Measurements from ENCODE around the gene MEST. TPM values are rescaled to one million over a fixed set of nuclear protein-coding genes. Genes with fewer than 3 reads are reported as not detected.

MEST gene
- polyA plus RNA-seq, 3 donors, result 1.1 to 3.1 (median 1.8) TPM

- 100% methylated on average over 3 of the region's 3 CpGs for WGBS (ENCODE audit: insufficient coverage)
- H3K9me3 Mint-ChIP-seq, result peaks cover 2 to 12% (median 5%) of the 10 kb centered on the region in 7 donors
- intact Hi-C loops (cut with micrococcal nuclease), result no loop called here
- H3K27ac Mint-ChIP-seq, result no peak overlapping the region
- Histone ChIP-seq H3K9ac (ENCODE audit: insufficient read depth, low read length, poor library complexity, severe bottlenecking) (no peak overlapping the region), H3K4me3 (replicated peaks in 1 of 3; ENCODE audit: low read depth in 2 of 3, low read length in 3 of 3) (no peak overlapping the region), H3K4me1 (ENCODE audit: control insufficient read depth in 1 of 2, insufficient read depth in 2 of 2, low read length in 2 of 2) (no peaks in the 10 kb centered on the region), H2AFZ (ENCODE audit: insufficient read depth, low read depth, low read length, poor library complexity, severe bottlenecking) (no peak overlapping the region), H3K36me3 (replicated peaks in 1 of 2; ENCODE audit: control insufficient read depth in 1 of 2, insufficient read depth in 2 of 2, low read length in 2 of 2) (no peaks in the 10 kb centered on the region), H3K27me3 (ENCODE audit: control insufficient read depth in 2 of 2, insufficient read depth in 2 of 2, low read length in 2 of 2) (no peaks in the 10 kb centered on the region), H3K27ac (ENCODE audit: low read depth in 1 of 2, low read length in 2 of 2) (no peak overlapping the region), H4K20me1 (ENCODE audit: insufficient read depth, low read length) (no peaks in the 10 kb centered on the region), H3K9me3 (replicated peaks in 1 of 2; ENCODE audit: control insufficient read depth in 1 of 2, insufficient read depth in 1 of 2, low read length in 2 of 2) (no peaks in the 10 kb centered on the region), H3K4me2 (replicated peaks; ENCODE audit: extremely low read depth, low read length, poor library complexity, severe bottlenecking) (no peak overlapping the region), H3K79me2 (ENCODE audit: insufficient read depth, low read length) (no peaks in the 10 kb centered on the region)
- H3K27me3 Mint-ChIP-seq (ENCODE audit: low read depth in 3 of 3), result peaks cover 0 to 7% (median 5%) of the 10 kb centered on the region in 3 donors
- no peak overlapping the region for H3K4me3 Mint-ChIP-seq
- no peak for TF ChIP-seq CTCF (IDR thresholded peaks at IDR 0.05)
- no peaks in the 10 kb centered on the region for H3K4me1 Mint-ChIP-seq
- no peaks in the 10 kb centered on the region for H3K36me3 Mint-ChIP-seq
- DNase-seq, result no peak
Measured at GRCh38 chr7:130452951-130453350, 38.9 kb upstream of the MEST start.

- TF ChIP-seq CTCF (IDR thresholded peaks at IDR 0.05), result no peak
- H3K9me3 ChIP-seq (replicated peaks in 1 of 2; ENCODE audit: control insufficient read depth in 1 of 2, insufficient read depth in 1 of 2, low read length in 2 of 2), result peaks cover 6 to 7% of the 10 kb centered on the region in 2 donors
- H4K20me1 ChIP-seq (ENCODE audit: insufficient read depth, low read length), result no peaks in the 10 kb centered on the region
- intact Hi-C loops (cut with micrococcal nuclease), result no loop called here
- H3K4me3 ChIP-seq (replicated peaks in 1 of 3; ENCODE audit: low read depth in 2 of 3, low read length in 3 of 3), result no peak overlapping the region
- Mint-ChIP-seq H3K36me3 (peaks cover 0 to 1% of the 10 kb centered on the region in 2 donors), H3K4me1 (peaks cover 7% of the 10 kb centered on the region), H3K27me3 (ENCODE audit: low read depth in 3 of 3) (peaks cover 0 to 5% (median 3%) of the 10 kb centered on the region in 3 donors), H3K9me3 (peaks cover 5 to 13% (median 9%) of the 10 kb centered on the region in 7 donors), H3K27ac (no peak overlapping the region), H3K4me3 (no peak overlapping the region)
- no peak overlapping the region for H3K9ac ChIP-seq (ENCODE audit: insufficient read depth, low read length, poor library complexity, severe bottlenecking)
- no peaks in the 10 kb centered on the region for H3K4me1 ChIP-seq (ENCODE audit: control insufficient read depth in 1 of 2, insufficient read depth in 2 of 2, low read length in 2 of 2)
- no peaks in the 10 kb centered on the region for H3K27me3 ChIP-seq (ENCODE audit: control insufficient read depth in 2 of 2, insufficient read depth in 2 of 2, low read length in 2 of 2)
- no peak overlapping the region for H2AFZ ChIP-seq (ENCODE audit: insufficient read depth, low read depth, low read length, poor library complexity, severe bottlenecking)
- no CpG with 5 or more reads among the region's 2 CpGs for WGBS (ENCODE audit: insufficient coverage)
- no peaks in the 10 kb centered on the region for H3K36me3 ChIP-seq (replicated peaks in 1 of 2; ENCODE audit: control insufficient read depth in 1 of 2, insufficient read depth in 2 of 2, low read length in 2 of 2)
- no peak overlapping the region for H3K27ac ChIP-seq (ENCODE audit: low read depth in 1 of 2, low read length in 2 of 2)
- no peak for DNase-seq
- H3K4me2 ChIP-seq (replicated peaks; ENCODE audit: extremely low read depth, low read length, poor library complexity, severe bottlenecking), result no peak overlapping the region
- H3K79me2 ChIP-seq (ENCODE audit: insufficient read depth, low read length), result no peaks in the 10 kb centered on the region
Measured at GRCh38 chr7:130454959-130455358, 36.9 kb upstream of the MEST start.
